ENCODE results near the gene HEPN1. TPM values are rescaled to one million over a fixed set of nuclear protein-coding genes. Genes with fewer than 3 reads are reported as not detected.
A peak's percentile ranks its signal among the peaks of the same experiment; 100 is the strongest.

Gene HEPN1
- total RNA-seq, 1 donor from 2014 or later, result not detected

DNA sequence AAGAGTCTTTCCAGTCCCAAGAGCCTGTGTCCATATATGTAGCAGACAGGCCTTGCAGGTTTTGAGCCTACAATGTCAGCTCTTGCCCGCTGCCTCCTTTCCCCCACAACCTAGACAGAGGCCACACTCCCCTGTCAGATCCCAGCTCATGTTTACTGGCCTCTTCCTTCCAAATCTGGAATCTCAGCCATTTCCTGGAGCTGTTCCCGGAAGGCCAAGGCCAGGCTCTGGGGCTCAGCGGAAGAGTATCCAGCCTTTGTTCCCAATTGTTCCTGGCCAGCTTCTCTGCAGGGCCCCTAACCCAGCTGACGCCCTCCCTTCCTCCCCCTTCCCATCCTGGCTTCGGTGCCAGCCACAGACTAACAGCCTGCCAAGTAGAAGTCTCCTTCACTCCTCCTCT is 20.3 kb upstream of the HEPN1 start:
- peak; percentile 85 for DNase-seq (ENCODE audit: low spot score)

- DNase-seq (ENCODE audit: low spot score), result peak; percentile 57
These were observed 19.5 kb upstream of the HEPN1 start for GRCh38 chr11:124899383-124900145.

DNA sequence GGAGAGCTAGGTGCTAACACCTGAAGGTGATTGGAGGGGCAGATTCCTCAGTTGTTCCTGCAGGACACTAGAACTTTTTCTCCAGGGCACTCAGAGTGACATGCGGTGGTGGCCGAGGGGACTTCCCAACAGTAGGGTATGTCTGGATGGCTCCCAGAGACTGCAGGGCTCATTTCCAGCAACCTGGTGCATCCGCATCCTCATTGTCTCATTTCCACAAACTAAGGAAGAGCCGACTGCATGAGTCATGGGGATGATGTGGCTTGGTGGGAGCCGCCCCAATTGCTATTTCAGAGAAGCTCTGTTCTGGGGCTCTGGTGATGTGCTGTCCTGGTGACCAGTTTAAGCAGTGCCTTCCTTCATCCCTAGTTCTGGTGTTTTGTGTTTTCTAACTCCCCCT is 18.6 kb upstream of the HEPN1 start:
- peak; percentile 81 for DNase-seq (ENCODE audit: low spot score)

DNA sequence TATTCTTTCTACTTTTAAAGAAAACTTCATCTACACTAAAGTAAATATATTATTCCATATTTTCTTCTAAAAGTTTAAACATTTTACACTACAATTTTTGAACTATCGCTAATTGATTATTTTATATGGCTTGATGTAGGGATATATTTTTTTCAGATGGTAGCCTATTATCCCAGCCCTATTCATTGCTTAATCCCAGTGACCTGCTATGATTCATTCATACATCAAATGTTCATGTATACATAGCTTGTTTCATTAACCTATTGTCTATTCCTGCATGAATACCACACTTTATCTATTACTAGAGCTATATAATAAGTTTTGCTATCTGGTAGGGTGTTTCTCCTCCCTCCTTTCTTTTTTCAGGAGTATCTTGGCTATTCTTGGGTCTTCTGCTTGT is 16.4 kb upstream of the HEPN1 start:
- DNase-seq (ENCODE audit: low spot score), result no peak

DNA sequence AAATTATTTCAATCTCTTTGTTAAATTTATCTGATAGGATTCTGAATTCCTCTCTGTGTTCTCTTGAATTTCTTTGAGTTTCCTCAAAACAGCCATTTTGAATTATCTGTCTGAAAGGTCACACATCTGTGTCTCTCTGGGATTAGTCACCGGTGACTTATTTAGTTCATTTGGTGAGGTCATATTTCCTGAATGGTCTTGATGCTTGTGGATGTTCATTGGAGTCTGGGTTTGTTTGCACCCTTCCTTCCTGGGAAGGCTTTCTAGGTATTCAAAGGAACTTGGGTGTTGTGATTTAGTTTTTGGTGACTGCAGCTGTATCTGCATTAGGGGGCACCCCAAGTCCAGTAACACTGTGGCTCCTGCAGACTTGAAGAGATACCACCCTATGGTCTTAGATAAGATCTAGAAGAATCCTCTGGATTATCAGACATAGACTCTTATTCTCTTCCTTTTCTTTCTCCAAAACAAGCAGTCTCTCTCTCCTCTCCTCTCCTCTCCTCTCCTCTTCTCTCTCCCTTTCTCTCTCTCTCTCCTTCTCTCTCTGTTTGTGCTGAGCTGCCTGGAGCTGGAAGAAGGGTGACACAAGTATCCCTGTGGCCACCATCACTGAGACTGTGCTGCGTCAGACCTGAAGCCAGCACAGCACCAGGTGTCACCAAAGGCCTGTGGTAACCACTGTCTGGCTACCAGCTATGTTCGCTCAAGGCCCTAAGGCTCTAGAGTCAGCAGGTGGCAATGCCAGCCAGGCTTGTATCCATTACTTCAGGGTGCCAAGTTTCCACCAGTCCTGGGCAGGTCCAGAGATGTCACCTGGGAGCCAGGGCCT is 3.3 kb upstream of the HEPN1 start:
- no peak for DNase-seq (ENCODE audit: low spot score)

GRCh38 chr11:124916370-124916710 is 2.7 kb upstream of the HEPN1 start:
- DNase-seq (ENCODE audit: low spot score), result no peak

DNA sequence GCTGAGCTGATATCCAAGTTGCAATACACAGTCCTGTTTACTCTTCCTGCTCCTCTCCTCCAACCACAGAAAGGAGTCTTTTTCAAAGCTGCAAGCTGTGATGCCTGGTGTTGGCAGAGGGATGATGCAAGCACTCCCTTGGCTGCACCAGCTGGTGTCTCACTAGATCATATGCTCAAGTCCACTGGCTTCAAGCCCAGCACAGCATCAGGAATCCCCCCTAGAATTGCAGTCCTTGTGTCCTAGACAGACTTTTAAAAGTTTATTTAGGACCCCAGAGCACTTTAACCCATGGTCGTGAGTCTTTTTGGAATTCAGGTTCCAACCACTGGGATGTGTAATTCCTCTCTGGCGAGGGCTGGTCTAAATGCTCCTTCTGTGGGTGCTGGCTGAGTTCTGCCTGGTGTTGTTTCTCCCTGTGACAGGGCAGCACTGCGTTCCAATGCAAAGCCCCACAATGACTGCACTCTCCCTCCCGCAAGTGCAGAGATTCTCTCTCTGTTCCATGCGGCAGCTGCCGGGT is 1.9 kb upstream of the HEPN1 start:
- DNase-seq (ENCODE audit: low spot score), result no peak

DNA sequence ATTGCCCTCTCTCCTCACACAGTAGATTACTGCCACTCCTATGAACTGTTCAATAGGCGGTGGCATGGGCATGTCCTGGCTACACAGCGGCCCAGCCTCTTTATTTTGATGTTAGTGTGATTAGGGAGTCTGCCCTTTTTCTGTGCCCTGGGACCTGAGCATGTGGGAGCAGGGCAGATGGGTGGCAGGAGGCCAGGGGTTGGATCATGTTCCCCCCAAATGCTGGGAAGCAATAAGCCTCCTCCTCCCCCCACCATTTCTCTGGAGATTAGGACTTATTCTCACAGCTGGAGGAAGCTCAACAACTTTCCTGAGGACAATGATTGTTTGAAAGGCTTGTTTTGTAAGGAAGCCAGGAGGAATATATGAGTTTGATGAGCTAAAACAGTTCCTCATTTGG is 848 bp downstream of the HEPN1 start:
- DNase-seq (ENCODE audit: low spot score), result no peak

DNA sequence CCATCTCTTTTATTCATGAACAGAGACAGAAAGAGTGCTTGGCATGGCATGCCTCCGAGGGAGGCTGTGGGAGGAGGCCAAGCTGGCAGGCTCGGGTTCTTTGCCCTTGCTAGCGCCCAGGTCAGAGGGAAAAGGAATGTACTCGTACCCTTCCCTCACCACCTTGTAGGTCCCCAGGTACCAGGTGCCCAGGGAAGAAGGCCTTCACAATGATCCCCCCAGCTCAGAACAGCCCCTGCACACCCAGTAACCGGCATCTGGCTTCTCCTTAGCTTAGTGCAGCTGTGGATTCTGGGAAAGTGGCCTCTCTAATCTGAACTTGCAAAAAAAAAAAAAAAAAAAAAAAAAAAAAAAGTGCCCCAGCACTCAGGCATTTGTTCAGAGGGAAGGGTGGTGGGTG is 1.3 kb downstream of the HEPN1 start:
- no peak for DNase-seq (ENCODE audit: low spot score)

- DNase-seq (ENCODE audit: low spot score), result no peak
These were observed 2.0 kb downstream of the HEPN1 start for GRCh38 chr11:124920870-124921609.

- no peak for DNase-seq (ENCODE audit: low spot score)
These were observed 3.8 kb downstream of the HEPN1 start for GRCh38 chr11:124922831-124923230.

DNA sequence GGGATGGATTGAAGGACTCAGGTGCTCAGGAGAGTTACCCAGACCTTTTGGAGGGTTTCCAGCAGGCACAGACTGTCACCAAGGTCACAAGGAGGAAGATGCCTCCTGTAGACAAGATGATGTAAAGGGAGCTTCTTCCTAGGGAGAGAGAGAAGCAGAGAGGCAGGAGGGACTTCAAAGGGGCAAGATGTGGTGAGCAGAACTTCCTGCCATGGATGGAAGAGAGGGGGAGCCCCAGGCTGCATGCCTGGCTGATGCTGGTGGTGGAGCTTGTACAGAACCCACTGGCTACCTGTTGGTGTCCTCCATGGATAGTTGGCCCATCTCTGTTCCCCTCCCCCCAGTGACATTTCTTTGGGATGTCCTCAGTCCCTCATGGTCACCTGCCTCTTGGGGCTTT is 4.2 kb downstream of the HEPN1 start:
- DNase-seq (ENCODE audit: low spot score), result no peak

DNA sequence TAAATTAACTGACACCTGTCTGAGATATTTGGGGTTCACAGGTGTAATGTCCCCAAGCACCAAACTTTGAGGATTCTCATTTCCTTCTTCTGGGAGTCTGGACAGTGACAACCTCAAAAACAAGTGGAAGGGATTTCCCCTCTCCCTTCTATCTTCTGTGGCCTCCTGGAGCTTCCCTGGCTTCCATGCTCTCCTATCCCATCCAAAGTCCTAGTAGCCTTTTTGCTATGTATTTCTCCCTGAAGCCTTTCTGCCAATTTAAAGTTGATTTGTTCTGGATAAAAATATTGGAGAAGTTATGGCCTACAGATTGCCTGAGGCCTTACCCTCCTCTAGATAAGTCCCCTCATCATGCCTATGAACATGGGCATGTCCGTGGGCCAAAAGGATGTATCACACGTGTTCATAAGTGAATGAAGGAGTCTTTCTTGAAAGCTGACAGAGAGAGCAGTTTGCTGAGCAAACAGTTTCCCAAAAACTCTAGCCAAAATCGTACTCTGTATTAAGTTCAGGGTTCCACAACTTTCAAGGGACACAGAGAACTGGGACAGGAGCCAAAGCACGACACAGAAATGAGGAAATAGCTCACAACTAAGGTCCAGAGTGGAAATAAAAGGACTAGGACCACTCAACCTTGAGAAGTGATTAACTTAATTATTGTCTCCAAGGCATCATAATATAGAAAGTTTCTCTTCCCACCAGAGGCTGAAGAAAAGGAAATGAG is 10.1 kb downstream of the HEPN1 start:
- no peak for DNase-seq (ENCODE audit: low spot score)

DNA sequence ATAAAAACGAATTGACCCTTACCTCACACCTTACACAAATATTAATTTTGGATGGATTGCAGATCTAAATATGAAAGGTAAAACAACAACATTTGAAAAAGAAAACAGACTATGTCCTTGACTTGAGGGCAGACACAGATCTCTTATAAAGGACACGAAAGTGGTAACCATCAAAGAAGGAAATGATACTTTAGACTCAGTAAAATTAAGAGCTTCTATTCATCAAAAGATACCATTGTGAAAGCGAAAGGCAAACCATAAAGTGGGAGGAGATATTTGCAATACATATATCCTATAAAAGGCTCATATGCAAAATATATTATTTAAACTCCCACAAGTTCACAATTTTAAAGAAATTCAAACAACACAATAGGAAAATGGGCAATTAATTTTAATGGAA is 11.7 kb downstream of the HEPN1 start:
- no peak for DNase-seq (ENCODE audit: low spot score)

- no peak for DNase-seq (ENCODE audit: low spot score)
These were observed 16.0 kb downstream of the HEPN1 start for GRCh38 chr11:124934862-124935547.

- DNase-seq (ENCODE audit: low spot score), result no peak
These were observed 16.8 kb downstream of the HEPN1 start, which contains the start of gene HEPACAM for GRCh38 chr11:124935548-124936514. Gene HEPACAM (minus strand): TSS chr11:124936047. CDS start chr11:124936006, 41 bp downstream.

GRCh38 chr11:124937336-124937935 is 18.4 kb downstream of the HEPN1 start:
- DNase-seq (ENCODE audit: low spot score), result no peak

- DNase-seq (ENCODE audit: low spot score), result no peak
These were observed 19.2 kb downstream of the HEPN1 start for GRCh38 chr11:124938206-124938765.

All from mesenteric fat pad (tissue), 1 donor.